OCI-LY1 (cell line): ENCODE data around the gene SPATA18.

ENCODE experiments used
- CTCF ChIP-seq: fragments of 200-600 bp; sonication (generic), shearing (Covaris generic); IDR thresholded peaks from 2 replicates; pipeline ENCODE4 v1.5.1; 2017; ENCODE audit warnings: mild to moderate bottlenecking, antibody characterized with exemption, low read length, moderate library complexity, mixed read lengths
- EZH2 ChIP-seq: fragments of 200-600 bp; sonication (generic), shearing (Covaris generic); IDR thresholded peaks from 2 replicates; pipeline ENCODE4 v1.8.0; 2017; ENCODE audit warnings: borderline replicate concordance, mixed run types, mild to moderate bottlenecking, antibody characterized with exemption, low read length, moderate library complexity, mixed read lengths

DNA sequence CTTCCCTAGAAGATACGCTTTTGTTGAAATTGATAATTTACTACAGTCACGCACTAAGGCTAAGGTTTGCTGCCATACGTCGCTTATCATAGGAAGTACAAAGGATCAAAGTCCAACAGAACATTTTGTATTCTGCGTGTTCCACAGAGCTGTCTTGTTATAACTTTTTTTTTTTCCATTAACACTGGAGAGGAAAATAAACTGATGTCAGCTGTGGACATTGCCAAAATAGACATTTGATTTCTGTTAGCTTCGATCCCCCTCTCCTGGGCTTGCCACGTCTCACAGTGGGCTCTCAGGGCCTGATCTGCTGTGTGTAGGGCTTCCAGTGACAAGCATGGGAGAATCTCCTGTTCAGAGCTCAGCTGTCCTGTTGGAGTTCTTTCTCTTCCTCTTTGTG lies 93.3 kb downstream of the SPATA18 start:
- no peak for TF ChIP-seq CTCF
- TF ChIP-seq EZH2, result no peak
